Fibroblast of the aortic adventitia (primary cell): ENCODE measurements around the gene TCF12. TPM values are rescaled to one million over a fixed set of nuclear protein-coding genes. Genes with fewer than 3 reads are reported as not detected.

ENCODE experiments used
- DNase-seq: peaks from one replicate; pipeline ENCODE4 v3.0.0-alpha.2; 2010; ENCODE audit warnings: low read depth
- H3K4me3 ChIP-seq: 2 replicates; pipeline ENCODE4 v1.5.1; 2011; ENCODE audit warnings: low read depth, mild to moderate bottlenecking, control low read depth, low read length, moderate library complexity
- total RNA-seq: library from RNA; depleted of rRNA; stranded (reverse); fragments of >200 nt; gene quantifications from 2 replicates; pipeline ENCODE4 v1.2.3, GENCODE V29; 2012; ENCODE audit warnings: low replicate concordance
- TF ChIP-seq, protein P1 (sequence below): IDR thresholded peaks from 2 replicates; pipeline ENCODE4 v1.5.1; 2011; ENCODE audit warnings: mild to moderate bottlenecking, low read length, control low read depth, inconsistent platforms; ENCODE audit not compliant: insufficient read depth

Gene TCF12
- total RNA-seq, 1 donor = 89.2 TPM

DNA sequence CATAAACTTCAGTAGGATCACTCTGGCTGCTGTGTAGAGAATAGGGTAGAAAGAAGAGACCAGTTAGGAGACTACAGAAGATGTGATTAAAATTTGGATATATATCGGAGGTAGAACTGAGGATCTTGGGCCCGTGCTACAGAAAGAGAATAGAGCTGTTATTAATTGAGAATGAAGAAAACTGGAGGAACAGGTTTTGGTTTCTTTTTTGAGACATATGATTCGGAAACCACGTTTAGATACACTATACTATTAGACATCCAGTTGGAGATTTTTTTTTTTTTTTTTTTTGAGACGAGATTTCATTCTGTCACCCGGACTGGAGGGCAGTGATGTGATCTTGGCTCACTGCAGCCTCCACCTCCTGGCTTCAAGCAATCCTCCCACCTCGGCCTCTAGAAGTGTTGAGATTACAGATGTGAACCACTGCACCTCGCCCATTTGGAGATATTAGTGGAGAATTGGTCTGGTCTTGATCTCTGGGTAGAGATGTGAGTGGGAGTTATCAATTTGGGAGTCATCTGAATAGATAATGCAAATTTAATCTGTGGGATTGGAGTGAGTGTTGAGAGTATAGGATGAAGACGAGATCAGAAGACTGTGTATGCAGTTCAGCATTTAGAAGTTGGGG is 50.9 kb downstream of the TCF12 start:
- TF ChIP-seq, protein P1, sequence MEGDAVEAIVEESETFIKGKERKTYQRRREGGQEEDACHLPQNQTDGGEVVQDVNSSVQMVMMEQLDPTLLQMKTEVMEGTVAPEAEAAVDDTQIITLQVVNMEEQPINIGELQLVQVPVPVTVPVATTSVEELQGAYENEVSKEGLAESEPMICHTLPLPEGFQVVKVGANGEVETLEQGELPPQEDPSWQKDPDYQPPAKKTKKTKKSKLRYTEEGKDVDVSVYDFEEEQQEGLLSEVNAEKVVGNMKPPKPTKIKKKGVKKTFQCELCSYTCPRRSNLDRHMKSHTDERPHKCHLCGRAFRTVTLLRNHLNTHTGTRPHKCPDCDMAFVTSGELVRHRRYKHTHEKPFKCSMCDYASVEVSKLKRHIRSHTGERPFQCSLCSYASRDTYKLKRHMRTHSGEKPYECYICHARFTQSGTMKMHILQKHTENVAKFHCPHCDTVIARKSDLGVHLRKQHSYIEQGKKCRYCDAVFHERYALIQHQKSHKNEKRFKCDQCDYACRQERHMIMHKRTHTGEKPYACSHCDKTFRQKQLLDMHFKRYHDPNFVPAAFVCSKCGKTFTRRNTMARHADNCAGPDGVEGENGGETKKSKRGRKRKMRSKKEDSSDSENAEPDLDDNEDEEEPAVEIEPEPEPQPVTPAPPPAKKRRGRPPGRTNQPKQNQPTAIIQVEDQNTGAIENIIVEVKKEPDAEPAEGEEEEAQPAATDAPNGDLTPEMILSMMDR = no peak
- H3K4me3 ChIP-seq = no peak overlapping the region
- DNase-seq = no peak

DNA sequence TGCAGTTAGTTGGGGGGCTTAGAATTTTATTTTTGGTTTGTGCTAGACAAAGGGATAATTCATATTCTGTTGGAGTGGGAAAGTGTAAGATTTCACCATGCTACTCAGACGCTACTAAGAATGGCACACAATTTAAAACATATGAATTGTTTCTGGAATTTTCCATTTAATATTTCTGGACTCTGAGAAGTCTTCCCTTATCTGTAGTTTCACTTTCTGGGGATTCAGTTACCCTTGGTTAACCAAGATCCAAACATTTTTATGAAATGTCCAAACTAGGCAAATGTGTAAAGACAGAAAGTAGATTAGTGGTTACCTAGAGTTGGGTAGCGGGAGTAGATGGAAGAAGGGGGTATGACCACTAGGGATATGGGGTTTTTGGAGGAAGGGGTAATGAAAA is 53.1 kb downstream of the TCF12 start:
- TF ChIP-seq, protein P1 = no peak
- peak; percentile 39 for DNase-seq
- no peak overlapping the region for H3K4me3 ChIP-seq

DNA sequence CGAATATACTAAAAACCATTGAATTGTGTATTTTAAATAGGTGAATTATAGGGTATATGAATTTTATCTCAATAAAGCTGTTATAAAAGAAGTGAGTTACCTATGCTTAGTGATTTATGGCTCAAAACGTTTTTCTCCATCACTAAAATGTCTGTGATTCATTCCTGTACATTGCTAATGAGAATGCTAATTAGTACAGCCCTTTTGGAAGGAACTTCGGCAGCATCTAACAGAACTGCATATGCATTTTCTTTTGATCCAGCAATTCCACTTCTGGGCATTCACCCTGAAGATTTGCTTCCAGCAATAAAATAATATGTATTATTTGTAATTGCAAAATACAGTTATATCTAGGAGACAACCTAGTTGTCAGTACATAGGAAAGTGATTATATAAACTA is 53.6 kb downstream of the TCF12 start:
- no peak for DNase-seq
- TF ChIP-seq, protein P1 = no peak
- H3K4me3 ChIP-seq = no peak overlapping the region

DNA sequence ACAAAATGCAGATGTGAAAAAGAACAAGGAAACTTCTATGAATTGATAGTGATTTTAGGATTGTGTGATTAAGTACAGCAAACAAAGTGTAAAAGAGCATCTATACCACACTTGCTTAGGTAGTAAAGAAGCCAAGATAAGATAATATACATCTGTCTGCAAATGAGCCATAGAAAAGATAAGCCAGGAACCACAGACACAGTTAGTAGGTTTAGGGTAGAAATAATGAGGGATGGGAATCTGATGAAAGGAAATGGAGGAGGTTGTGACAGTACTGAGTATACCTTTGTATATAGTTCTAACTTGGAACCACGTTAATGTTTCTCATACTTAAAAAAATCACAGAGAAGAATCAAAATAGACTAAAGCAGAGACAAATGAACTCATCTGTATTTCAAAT is 54.0 kb downstream of the TCF12 start:
- no peak overlapping the region for H3K4me3 ChIP-seq
- no peak for DNase-seq
- TF ChIP-seq, protein P1 = no peak

DNA sequence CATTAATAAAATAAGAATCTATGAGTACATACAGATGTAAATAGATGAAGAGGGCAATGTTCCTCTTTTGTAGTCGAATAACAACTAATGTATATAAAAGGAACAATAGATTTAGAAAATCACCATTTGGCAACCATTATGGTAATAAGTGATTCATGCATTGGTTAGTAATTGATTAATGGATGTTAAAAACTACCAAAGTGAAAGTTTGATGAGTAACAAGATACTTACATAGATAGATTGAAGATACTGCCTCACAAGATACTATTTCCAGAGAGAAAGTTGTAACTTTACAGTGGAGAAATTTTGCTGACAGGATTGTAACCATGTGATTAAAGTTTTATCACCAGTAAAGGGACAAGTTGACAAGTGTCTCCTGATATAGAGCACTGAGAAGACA is 55.0 kb downstream of the TCF12 start:
- no peak for DNase-seq
- TF ChIP-seq, protein P1 = no peak
- no peak overlapping the region for H3K4me3 ChIP-seq

DNA sequence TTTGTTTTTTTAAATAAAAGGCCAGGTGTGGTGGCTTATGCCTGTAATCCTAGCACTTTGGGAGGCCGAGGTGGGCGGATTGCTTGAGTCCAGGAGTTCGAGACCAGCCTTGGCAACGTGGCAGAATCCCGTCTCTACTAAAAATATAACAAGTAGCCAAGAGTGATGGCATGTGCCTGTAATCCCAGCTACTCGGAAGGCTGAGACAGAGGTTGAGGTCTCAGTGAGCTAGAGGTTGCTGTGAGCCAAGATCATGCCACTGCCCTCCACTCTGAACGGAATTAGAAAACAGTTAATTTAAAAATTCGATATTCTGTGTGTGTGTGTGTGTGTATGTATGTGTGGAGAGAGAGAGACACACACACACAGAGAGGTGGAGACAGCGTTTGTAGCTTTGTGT is 58.8 kb downstream of the TCF12 start:
- DNase-seq = no peak
- TF ChIP-seq, protein P1 = no peak
- H3K4me3 ChIP-seq = no peak overlapping the region

DNA sequence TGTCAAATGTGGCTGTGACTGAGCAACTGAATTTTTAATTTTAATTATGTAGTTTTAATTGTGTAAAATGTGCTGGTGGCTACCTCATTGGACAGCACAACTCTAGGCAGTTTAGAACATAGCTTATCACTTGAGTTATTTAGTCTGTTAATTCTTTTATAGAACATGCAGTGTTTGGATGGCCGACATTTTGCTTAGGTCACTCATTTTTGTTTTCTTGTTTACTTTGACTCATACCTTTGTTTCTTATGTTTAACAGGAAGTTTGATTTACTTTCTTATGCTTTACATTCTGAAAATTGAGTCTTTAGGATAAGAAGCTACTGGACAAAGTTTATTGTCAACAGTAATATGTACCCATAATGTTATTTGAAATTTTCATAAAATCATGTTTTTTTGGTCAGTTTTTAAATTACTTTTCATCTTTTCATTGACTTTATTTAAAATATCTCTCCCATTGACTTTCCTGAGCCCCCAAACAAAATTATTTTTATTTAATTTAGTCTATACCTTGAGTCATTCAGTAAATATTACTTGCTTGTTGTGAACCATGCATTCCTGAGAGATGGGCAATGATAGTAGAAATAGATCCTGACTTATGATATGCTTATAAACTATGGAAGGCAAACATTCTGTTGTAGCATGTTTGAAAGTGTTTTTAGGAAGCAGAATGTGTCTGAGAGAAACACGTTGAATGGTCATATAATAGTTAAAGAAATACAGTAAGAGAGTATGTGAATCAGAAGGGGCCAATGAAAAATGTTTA is 60.6 kb downstream of the TCF12 start:
- H3K4me3 ChIP-seq = no peak overlapping the region
- TF ChIP-seq, protein P1 = no peak
- DNase-seq = peak; percentile 22
